AG04450 (cell line): ENCODE data around the gene ZNF837. TPM values are rescaled to one million over a fixed set of nuclear protein-coding genes. Genes with fewer than 3 reads are reported as not detected.
A peak's percentile ranks its signal among the peaks of the same experiment; 100 is the strongest.
"Not testable (repeated sequence)": the region's sequence is repeated elsewhere in the genome, so short reads cannot be mapped to it uniquely, and the experiment has no call there.

Source experiments
- CTCF ChIA-PET: fragments of 300-600, 350-600 bp; formaldehyde crosslinking; extraction: SDS; loops from one replicate; lab custom pipeline; 2022; ENCODE audit warnings: antibody characterized with exemption, inconsistent platforms; lab: Charles Lee
- POLR2A ChIA-PET: fragments of 350-600 bp; formaldehyde crosslinking; extraction: SDS; loops from one replicate; lab custom pipeline; 2021; ENCODE audit warnings: antibody characterized with exemption, inconsistent platforms; lab: Yijun Ruan, JAX
- DNase-seq: peaks from one replicate; pipeline ENCODE4 v3.0.0-alpha.2; 2011; ENCODE audit warnings: low read depth, low spot score
- H3K27ac ChIP-seq: one replicate; pipeline ENCODE4 v1.5.1; 2012; ENCODE audit warnings: low read depth, low read length, control low read depth
- H3K27me3 ChIP-seq: one replicate; pipeline ENCODE4 v1.6.0; 2012; ENCODE audit warnings: low read length; ENCODE audit not compliant: control insufficient read depth, insufficient read depth
- H3K4me3 ChIP-seq: 2 replicates; pipeline ENCODE4 v1.5.1; 2011; ENCODE audit warnings: mild to moderate bottlenecking, low read depth, low read length, control low read depth
- H3K9me3 ChIP-seq: 2 replicates; pipeline ENCODE4 v1.5.1; 2012; ENCODE audit warnings: low read length; ENCODE audit not compliant: control insufficient read depth, insufficient read depth
- CTCF ChIP-seq: IDR thresholded peaks from 2 replicates; pipeline ENCODE4 v1.5.1; 2011; ENCODE audit warnings: low read depth, low read length, control low read depth, inconsistent platforms
- polyA plus RNA-seq: library from polyadenylated mRNA; depleted of rRNA; stranded (reverse); fragments of >200 nt; gene quantifications from 2 replicates; pipeline ENCODE4 v1.2.3, GENCODE V29; 2011

The ZNF837 gene
- polyA plus RNA-seq, 1 experiment: 0.33 TPM

- Histone ChIP-seq H3K9me3 (no peaks in the 10 kb centered on the region; the same call in 1 of the 2 replicates), H3K4me3 (peak overlapping the region; percentile 96), H3K27me3 (no peaks in the 10 kb centered on the region), H3K27ac (peak overlapping the region; percentile 52)
- DNase-seq: no peak
- CTCF ChIA-PET: interaction anchor here (1.5 kb wide), 1 partner anchor 110 kb away, joined by 6 read pairs; no protein-coding TSS in a partner anchor
- POLR2A ChIA-PET: interaction anchor here (0.6 to 1.4 kb wide), 11 partner anchors 9 to 134 kb away, joined by 3 to 10 read pairs (median 4); partner anchors contain the start of genes TRIM28, ZBTB45, ZNF132 and ZNF324B
- TF ChIP-seq CTCF: no peak
Measured at GRCh38 chr19:58409010-58409790, 28.4 kb upstream of the ZNF837 start.

GRCh38 chr19:58408152-58409009, 27.6 kb upstream of the ZNF837 start, which contains the start of gene ZNF584:
ZNF584 (plus strand) TSS chr19:58408649; CDS start chr19:58409148, 499 bp downstream.
- Histone ChIP-seq H3K4me3 (peak within 1 kb of the TSS; percentile 96), H3K27ac (peak within 1 kb of the TSS; percentile 52), H3K9me3 (no peaks in the 10 kb centered on the region; the same call in 1 of the 2 replicates), H3K27me3 (no peaks in the 10 kb centered on the region)
- peak; percentile 86 for DNase-seq
- POLR2A ChIA-PET: interaction anchor here (0.6 to 1.4 kb wide), 11 partner anchors 10 to 1070 kb away, joined by 3 to 9 read pairs (median 4); partner anchors contain the start of genes TRIM28, ZBTB45, ZNF132 and ZNF324B
- CTCF ChIA-PET: no interaction called here
- TF ChIP-seq CTCF: peak; percentile 21; the same call in 1 of the 2 replicates

DNA sequence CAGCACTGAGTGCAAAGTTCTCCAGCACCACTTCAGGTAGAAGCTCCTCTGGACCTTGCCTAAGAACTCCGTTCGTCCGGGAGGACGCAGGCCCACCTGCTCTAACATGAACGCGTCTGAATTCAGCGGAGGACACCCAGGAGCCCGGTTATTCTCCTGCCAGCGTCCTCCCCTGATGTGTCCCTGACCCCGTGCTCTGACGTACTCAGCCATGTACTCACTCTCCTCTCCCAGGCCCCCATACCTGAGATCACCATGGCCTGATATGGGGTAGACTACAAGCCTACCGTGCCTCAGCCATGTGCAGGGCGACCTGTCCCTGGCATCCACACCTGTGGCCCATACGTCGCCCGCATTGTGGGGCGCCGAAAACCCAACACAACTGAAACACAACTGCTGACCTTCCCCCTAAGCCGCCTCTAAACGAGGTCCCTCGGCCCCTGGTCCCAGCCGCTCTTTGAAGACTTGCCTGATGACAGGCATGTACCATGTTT, 26.9 kb upstream of the ZNF837 start:
- no peak for DNase-seq
- Histone ChIP-seq H3K4me3 (peak overlapping the region; percentile 96), H3K9me3 (no peaks in the 10 kb centered on the region; the same call in 1 of the 2 replicates), H3K27ac (peak overlapping the region; percentile 21), H3K27me3 (no peaks in the 10 kb centered on the region)
- ChIA-PET CTCF (no interaction called here), POLR2A (interaction anchor here (1.0 to 1.4 kb wide), 3 partner anchors 44 to 112 kb away, joined by 3 to 9 read pairs (median 4); partner anchors contain the start of genes ZBTB45, ZNF324B and ZNF497)
- TF ChIP-seq CTCF: no peak

DNA sequence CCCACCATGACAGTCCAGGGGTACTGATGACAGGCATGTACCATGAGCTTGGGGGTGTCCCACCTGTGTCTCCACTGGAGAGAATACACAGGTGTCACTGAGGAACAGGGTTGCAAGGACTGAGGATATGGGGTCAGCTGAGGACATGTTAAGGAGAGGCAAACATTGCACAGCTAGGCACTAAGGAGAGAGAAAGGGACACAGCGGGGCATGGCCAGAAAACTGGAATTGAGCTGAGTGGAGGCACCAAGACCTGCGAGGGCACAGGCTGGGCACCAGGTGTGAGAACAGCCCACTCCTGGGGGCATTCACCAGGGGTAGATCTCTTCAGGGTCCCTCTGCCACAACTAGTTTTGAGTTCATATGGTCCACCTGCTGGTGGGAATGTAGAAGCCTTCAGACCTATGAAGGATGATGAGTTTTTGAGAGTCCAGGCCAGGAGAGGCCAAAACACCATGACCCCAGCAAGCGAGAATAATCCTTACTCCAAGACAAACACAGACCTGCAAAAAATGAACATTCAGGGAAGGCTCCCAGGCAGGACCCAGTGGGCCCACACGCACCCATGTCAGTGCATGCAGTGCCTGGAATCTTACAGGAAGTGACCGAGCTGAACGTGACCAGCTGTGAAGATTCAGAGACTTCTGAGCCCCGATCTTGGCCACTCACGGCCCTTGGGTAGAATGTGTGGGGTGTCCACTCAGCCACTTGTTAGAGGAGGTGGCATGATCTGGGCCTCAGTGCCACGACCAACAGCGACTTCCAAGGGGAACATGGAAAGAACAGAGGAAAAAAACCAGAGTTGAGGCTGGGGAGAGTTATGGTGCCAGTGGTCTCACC, 26.2 kb upstream of the ZNF837 start:
- ChIA-PET CTCF (no interaction called here), POLR2A (no interaction called here)
- no peak for DNase-seq
- H3K9me3 ChIP-seq: no peaks in the 10 kb centered on the region; the same call in 1 of the 2 replicates
- TF ChIP-seq CTCF: peak; percentile 48
- H3K27ac ChIP-seq: no peak overlapping the region
- peak overlapping the region; percentile 96 for H3K4me3 ChIP-seq
- H3K27me3 ChIP-seq: no peaks in the 10 kb centered on the region

DNA sequence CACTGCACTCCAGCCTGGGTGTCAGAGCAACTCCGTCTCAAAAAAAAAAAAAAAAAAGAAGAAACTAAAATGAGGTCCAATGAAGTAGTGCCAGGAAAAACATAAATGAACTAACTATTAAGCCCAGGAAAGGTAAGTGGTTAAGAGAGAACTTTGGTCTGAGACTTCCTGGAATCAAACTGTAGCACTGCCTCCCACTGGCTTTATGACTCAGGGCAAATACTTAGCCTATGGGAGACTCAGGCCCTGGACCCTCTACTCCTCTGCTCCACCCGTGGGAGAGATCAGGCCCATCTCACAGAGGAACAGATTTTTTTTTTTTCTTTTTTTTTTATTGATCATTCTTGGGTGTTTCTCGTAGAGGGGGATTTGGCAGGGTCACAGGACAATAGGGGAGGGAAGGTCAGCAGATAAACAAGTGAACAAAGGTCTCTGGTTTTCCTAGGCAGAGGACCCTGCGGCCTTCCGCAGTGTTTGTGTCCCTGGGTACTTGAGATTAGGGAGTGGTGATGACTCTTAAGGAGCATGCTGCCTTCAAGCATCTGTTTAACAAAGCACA, 23.2 kb upstream of the ZNF837 start:
- H3K4me3 ChIP-seq, POLR2A ChIA-PET, DNase-seq, H3K27me3 ChIP-seq, H3K27ac ChIP-seq, H3K9me3 ChIP-seq: not testable (repeated sequence)
- CTCF ChIA-PET: interaction anchor here (0.7 kb wide), 1 partner anchor 33 kb away, joined by 3 read pairs; no protein-coding TSS in a partner anchor
